IPS-15b (cell line): ENCODE results near the gene RAB11FIP4.

ENCODE experiments used
- H3K27me3 ChIP-seq: one replicate; pipeline ENCODE4 v1.6.1; 2013; ENCODE audit warnings: low read length; ENCODE audit not compliant: control insufficient read depth, insufficient read depth
- H3K36me3 ChIP-seq: one replicate; pipeline ENCODE4 v1.6.1; 2013; ENCODE audit warnings: low read length; ENCODE audit not compliant: control insufficient read depth, insufficient read depth
- H3K4me1 ChIP-seq: one replicate; pipeline ENCODE4 v1.6.1; 2013; ENCODE audit warnings: mild to moderate bottlenecking, low read length; ENCODE audit not compliant: control insufficient read depth, insufficient read depth
- H3K4me3 ChIP-seq: one replicate; pipeline ENCODE4 v1.5.1; 2013; ENCODE audit warnings: low read depth, low read length
- H3K9ac ChIP-seq: one replicate; pipeline ENCODE4 v1.6.1; 2013; ENCODE audit warnings: low read depth, mild to moderate bottlenecking, low read length
- H3K9me3 ChIP-seq: one replicate; pipeline ENCODE4 v1.6.1; 2013; ENCODE audit warnings: mild to moderate bottlenecking, low read length; ENCODE audit not compliant: control insufficient read depth, insufficient read depth

RAB11FIP4 gene

GRCh38 chr17:31398381-31399311 lies 7.2 kb downstream of the RAB11FIP4 start:
- H3K27me3 ChIP-seq, result no peaks in the 10 kb centered on the region

GRCh38 chr17:31400481-31400950 lies 9.0 kb downstream of the RAB11FIP4 start:
- Histone ChIP-seq H3K9ac (no peak overlapping the region), H3K4me1 (no peaks in the 10 kb centered on the region), H3K27me3 (no peaks in the 10 kb centered on the region), H3K9me3 (no peaks in the 10 kb centered on the region), H3K4me3 (no peak overlapping the region), H3K36me3 (peaks cover 3% of the 10 kb centered on the region)

More at GRCh38 chr17:31398381-31399311, 7.2 kb downstream of the RAB11FIP4 start:
- Histone ChIP-seq H3K4me1 (no peaks in the 10 kb centered on the region), H3K4me3 (no peak overlapping the region), H3K9ac (no peak overlapping the region), H3K36me3 (peaks cover 3% of the 10 kb centered on the region), H3K9me3 (no peaks in the 10 kb centered on the region)

GRCh38 chr17:31401456-31402254 lies 10.2 kb downstream of the RAB11FIP4 start:
- Histone ChIP-seq H3K9me3 (no peaks in the 10 kb centered on the region), H3K4me1 (no peaks in the 10 kb centered on the region)

GRCh38 chr17:31404028-31404949 lies 12.8 kb downstream of the RAB11FIP4 start:
- Histone ChIP-seq H3K36me3 (peaks cover 3% of the 10 kb centered on the region), H3K9ac (no peak overlapping the region), H3K4me3 (no peak overlapping the region), H3K27me3 (no peaks in the 10 kb centered on the region), H3K4me1 (no peaks in the 10 kb centered on the region), H3K9me3 (no peaks in the 10 kb centered on the region)

More at GRCh38 chr17:31401456-31402254, 10.2 kb downstream of the RAB11FIP4 start:
- Histone ChIP-seq H3K4me3 (no peak overlapping the region), H3K36me3 (peaks cover 3% of the 10 kb centered on the region), H3K27me3 (no peaks in the 10 kb centered on the region), H3K9ac (no peak overlapping the region)

- H3K4me3 ChIP-seq, result no peak overlapping the region
- no peaks in the 10 kb centered on the region for H3K36me3 ChIP-seq
- H3K9me3 ChIP-seq, result no peaks in the 10 kb centered on the region
- no peak overlapping the region for H3K9ac ChIP-seq
- no peaks in the 10 kb centered on the region for H3K4me1 ChIP-seq
- no peaks in the 10 kb centered on the region for H3K27me3 ChIP-seq
Measured at GRCh38 chr17:31405890-31406371, 14.5 kb downstream of the RAB11FIP4 start.

- H3K9ac ChIP-seq, result no peak overlapping the region
- H3K9me3 ChIP-seq, result no peaks in the 10 kb centered on the region
- H3K27me3 ChIP-seq, result no peaks in the 10 kb centered on the region
- H3K36me3 ChIP-seq, result no peaks in the 10 kb centered on the region
- peaks cover 4% of the 10 kb centered on the region for H3K4me1 ChIP-seq
- H3K4me3 ChIP-seq, result no peak overlapping the region
Measured at GRCh38 chr17:31408586-31408985, 17.1 kb downstream of the RAB11FIP4 start.

GRCh38 chr17:31411707-31412285 lies 20.3 kb downstream of the RAB11FIP4 start:
- H3K9ac ChIP-seq, result no peak overlapping the region
- H3K9me3 ChIP-seq, result no peaks in the 10 kb centered on the region
- H3K36me3 ChIP-seq, result no peaks in the 10 kb centered on the region
- H3K4me3 ChIP-seq, result no peak overlapping the region
- peaks cover 4% of the 10 kb centered on the region for H3K4me1 ChIP-seq
- H3K27me3 ChIP-seq, result no peaks in the 10 kb centered on the region

GRCh38 chr17:31412511-31412910 lies 21.0 kb downstream of the RAB11FIP4 start:
- Histone ChIP-seq H3K9me3 (no peaks in the 10 kb centered on the region), H3K4me1 (peaks cover 4% of the 10 kb centered on the region), H3K36me3 (no peaks in the 10 kb centered on the region), H3K27me3 (no peaks in the 10 kb centered on the region), H3K4me3 (no peak overlapping the region), H3K9ac (no peak overlapping the region)

GRCh38 chr17:31413081-31413799 lies 21.8 kb downstream of the RAB11FIP4 start:
- Histone ChIP-seq H3K4me1 (peaks cover 4% of the 10 kb centered on the region), H3K9ac (no peak overlapping the region), H3K4me3 (no peak overlapping the region), H3K27me3 (no peaks in the 10 kb centered on the region), H3K9me3 (no peaks in the 10 kb centered on the region), H3K36me3 (no peaks in the 10 kb centered on the region)

GRCh38 chr17:31413874-31414549 lies 22.5 kb downstream of the RAB11FIP4 start:
- Histone ChIP-seq H3K9me3 (no peaks in the 10 kb centered on the region), H3K4me3 (no peak overlapping the region), H3K4me1 (peaks cover 9% of the 10 kb centered on the region), H3K27me3 (no peaks in the 10 kb centered on the region), H3K9ac (no peak overlapping the region), H3K36me3 (no peaks in the 10 kb centered on the region)
